Caki2 (cell line): ENCODE measurements around the gene REG3G. TPM values are rescaled to one million over a fixed set of nuclear protein-coding genes. Genes with fewer than 3 reads are reported as not detected.
"Not testable (repeated sequence)": the region's sequence is repeated elsewhere in the genome, so short reads cannot be mapped to it uniquely, and the experiment has no call there.

Experiments used
- DNase-seq: peaks from one replicate; pipeline ENCODE4 v3.0.0-alpha.2; 2015; ENCODE audit warnings: low read depth
- in situ Hi-C: cut with HindIII; loops from 2 replicates; pipeline ENCODE4 v1.10.0; 2016; ENCODE audit warnings: low sequenced_read_pairs, low pct_unique_long_range_greater_than_20kb, mixed read lengths
- total RNA-seq: library from RNA; depleted of rRNA; stranded (reverse); fragments of >200 nt; shearing (Covaris generic); gene quantifications from 2 replicates; pipeline ENCODE4 v1.2.3, GENCODE V29; 2014; ENCODE audit warnings: low replicate concordance; rRNA removed

Gene REG3G
- total RNA-seq, 1 experiment from 2014 or later = not detected

DNA sequence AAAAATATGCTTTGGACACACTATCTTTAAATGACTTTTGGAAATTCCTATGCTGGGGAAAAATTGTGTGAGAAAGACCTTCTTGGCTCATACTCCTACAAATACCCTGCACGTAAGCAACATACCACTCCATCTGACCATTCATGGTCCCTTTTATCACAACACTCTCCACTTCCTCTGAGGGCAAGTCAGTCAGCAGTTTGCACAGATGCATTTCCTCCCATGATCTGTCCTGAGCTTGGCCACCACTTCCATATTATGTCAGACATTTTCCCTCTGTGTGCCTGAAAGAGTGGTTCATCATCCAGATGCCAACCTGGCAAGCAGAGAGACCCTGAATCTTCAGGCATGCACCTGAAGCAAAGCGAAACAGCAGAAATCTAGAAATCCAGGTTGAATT lies 16.1 kb upstream of the REG3G start:
- no peak for DNase-seq
- in situ Hi-C loops = no loop called here

- in situ Hi-C loops = no loop called here
- no peak for DNase-seq
Measured at GRCh38 chr2:79011496-79011895, 14.0 kb upstream of the REG3G start.

- in situ Hi-C loops = no loop called here
- DNase-seq = no peak
Measured at GRCh38 chr2:79013629-79014028, 11.9 kb upstream of the REG3G start.

GRCh38 chr2:79016342-79016741 lies 9.2 kb upstream of the REG3G start:
- in situ Hi-C loops = no loop called here
- DNase-seq = no peak

GRCh38 chr2:79026061-79026460 lies 559 bp downstream of the REG3G start:
- DNase-seq = no peak
- in situ Hi-C loops = no loop called here

DNA sequence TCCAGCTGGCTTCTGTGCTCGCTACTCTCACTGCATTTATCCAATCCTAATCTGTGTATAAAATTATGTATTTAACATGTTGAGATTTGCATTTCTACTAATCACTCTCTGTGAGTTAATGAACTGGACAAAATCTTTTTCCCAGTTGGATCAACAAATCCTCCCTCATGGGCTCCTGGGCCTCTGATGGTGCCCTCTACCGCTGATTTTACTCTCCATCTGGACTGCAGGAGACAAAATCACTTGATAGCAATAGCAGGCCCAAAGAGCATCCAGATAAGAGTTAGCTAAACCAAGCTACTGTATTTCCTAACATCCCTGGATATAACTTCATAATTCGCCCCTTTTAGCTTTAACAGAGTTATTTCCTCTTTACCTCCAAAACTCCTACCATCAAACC lies 14.4 kb downstream of the REG3G start:
- in situ Hi-C loops = no loop called here
- no peak for DNase-seq

GRCh38 chr2:79041032-79041448 lies 15.5 kb downstream of the REG3G start:
- DNase-seq = peak; percentile 17
- in situ Hi-C loops = no loop called here

DNA sequence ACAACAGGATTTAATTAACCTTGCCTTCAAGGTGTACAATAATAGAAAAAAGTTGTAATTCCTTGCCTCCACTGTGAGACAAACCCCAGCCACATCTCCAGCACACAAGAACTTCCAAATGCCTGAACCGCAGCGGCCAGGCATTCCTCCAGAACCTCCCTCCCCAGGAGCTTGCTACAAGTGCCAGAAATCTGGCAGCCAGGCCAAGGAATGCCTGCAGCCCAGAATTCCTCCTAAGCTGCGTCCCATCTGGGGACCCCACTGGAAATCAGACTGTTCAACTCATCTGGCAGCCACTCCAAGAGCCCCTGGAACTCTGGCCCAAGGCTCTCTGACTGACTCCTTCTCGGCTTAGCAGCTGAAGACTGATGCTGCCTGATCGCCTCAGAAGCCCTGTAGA lies 28.0 kb downstream of the REG3G start:
- DNase-seq, in situ Hi-C loops: not testable (repeated sequence)

GRCh38 chr2:79054769-79055168 lies 29.3 kb downstream of the REG3G start:
- DNase-seq, in situ Hi-C loops: not testable (repeated sequence)

GRCh38 chr2:79065201-79065600 lies 39.7 kb downstream of the REG3G start:
- DNase-seq = no peak
- in situ Hi-C loops = no loop called here

GRCh38 chr2:79071078-79071477 lies 45.6 kb downstream of the REG3G start:
- no peak for DNase-seq
- in situ Hi-C loops = no loop called here

Other genes with a start within 250 kb of the REG3G start
- not detected in 2 replicates for gene REG1B, start 62.3 kb downstream of the REG3G start, total RNA-seq
- gene REG1A, start 94.8 kb downstream of the REG3G start, total RNA-seq = not detected in 2 replicates
- gene REG3A, start 134.1 kb downstream of the REG3G start, total RNA-seq = not detected in 2 replicates